Tibial artery (tissue), 4 donors: ENCODE results near the gene YIPF4.
"Not testable (repeated sequence)": the region's sequence is repeated elsewhere in the genome, so short reads cannot be mapped to it uniquely, and the experiment has no call there.

Experiments used
- DNase-seq, 2 donors: peaks; one replicate each; pipeline ENCODE4 v3.0.0-alpha.2; 2019
- H3K27ac ChIP-seq, 2 donors: fragments of 200-600 bp; sonication (generic) in 1 of 2; 1 replicate in 1 of 2; 2 replicates in 1 of 2; pipeline ENCODE4 v1.5.1; 2018 to 2019; ENCODE audit warnings: mild to moderate bottlenecking in 1 of 2
- H3K27me3 ChIP-seq, 2 donors: fragments of 200-600 bp; sonication (generic) in 1 of 2; one replicate each; pipeline versions ENCODE4 v1.5.1 to v1.6.0; 2016 to 2019
- H3K36me3 ChIP-seq, 3 donors: fragments of 200-600 bp; sonication (generic) in 2 of 3; one replicate each; pipeline ENCODE4 v1.5.1; 2016 to 2019; ENCODE audit warnings: mild to moderate bottlenecking in 2 of 3
- H3K4me1 ChIP-seq, 4 donors: fragments of 200-600 bp; sonication (generic) in 2 of 4; 1 replicate in 3 of 4; 2 replicates in 1 of 4; pipeline ENCODE4 v1.5.1; 2016 to 2019
- H3K4me3 ChIP-seq, 2 donors: fragments of 200-600 bp; sonication (generic) in 1 of 2; 1 replicate in 1 of 2; 2 replicates in 1 of 2; pipeline ENCODE4 v1.5.1; 2018 to 2019; ENCODE audit warnings: mild to moderate bottlenecking in 2 of 2
- H3K9me3 ChIP-seq, 3 donors: fragments of 200-600 bp; sonication (generic) in 1 of 3; one replicate each; pipeline ENCODE4 v1.5.1; 2016 to 2019
- intact Hi-C: fragments of 100-400 bp; cut with DNase I; formaldehyde crosslinking; loops from one replicate; pipeline ENCODE4 v1.15.0; 2023; ENCODE audit warnings: low total_unique reads
- TF ChIP-seq, protein P1 (sequence below), 2 experiments: fragments of 200-600 bp in 1 of 2; fragments of 450-650 bp in 1 of 2; IDR thresholded peaks; one replicate each; pipeline ENCODE4 v1.5.1; 2017 to 2019; ENCODE audit warnings: antibody characterized with exemption in 2 of 2, mild to moderate bottlenecking in 1 of 2, moderate library complexity in 1 of 2

YIPF4 gene

DNA sequence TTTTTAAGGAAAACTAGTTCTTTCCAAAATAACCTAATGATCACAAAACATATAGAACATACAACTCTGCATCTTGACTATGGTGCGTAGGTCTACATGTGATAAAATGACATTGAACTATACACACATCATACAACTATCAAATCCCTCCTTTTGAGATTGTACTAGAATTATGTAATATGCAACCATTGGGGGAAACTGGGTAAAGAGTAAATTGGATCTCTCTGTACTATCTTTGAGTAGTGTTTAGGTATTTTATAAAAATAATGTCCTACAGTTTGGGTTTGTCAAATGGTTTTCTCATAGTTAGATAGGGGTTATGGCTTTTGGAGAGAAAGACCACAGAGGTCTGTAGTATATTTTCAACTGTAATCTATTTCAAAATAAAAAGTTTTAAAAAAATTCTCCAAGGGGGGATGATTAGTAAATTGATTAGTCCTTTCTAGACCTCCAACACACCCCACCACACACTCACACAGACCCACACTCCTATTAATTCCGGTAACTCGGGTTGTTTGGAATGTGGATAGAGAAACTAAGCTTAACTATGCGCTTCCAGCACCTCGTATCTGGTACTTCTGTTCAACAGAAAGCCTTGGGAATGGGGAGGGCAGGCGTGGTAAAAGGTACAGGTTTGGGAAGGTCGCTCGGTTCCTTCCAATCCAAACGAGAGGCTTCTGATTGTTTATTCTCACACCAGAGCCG, 78.4 kb downstream of the YIPF4 start:
- DNase-seq, result no peak
- TF ChIP-seq, protein P1, sequence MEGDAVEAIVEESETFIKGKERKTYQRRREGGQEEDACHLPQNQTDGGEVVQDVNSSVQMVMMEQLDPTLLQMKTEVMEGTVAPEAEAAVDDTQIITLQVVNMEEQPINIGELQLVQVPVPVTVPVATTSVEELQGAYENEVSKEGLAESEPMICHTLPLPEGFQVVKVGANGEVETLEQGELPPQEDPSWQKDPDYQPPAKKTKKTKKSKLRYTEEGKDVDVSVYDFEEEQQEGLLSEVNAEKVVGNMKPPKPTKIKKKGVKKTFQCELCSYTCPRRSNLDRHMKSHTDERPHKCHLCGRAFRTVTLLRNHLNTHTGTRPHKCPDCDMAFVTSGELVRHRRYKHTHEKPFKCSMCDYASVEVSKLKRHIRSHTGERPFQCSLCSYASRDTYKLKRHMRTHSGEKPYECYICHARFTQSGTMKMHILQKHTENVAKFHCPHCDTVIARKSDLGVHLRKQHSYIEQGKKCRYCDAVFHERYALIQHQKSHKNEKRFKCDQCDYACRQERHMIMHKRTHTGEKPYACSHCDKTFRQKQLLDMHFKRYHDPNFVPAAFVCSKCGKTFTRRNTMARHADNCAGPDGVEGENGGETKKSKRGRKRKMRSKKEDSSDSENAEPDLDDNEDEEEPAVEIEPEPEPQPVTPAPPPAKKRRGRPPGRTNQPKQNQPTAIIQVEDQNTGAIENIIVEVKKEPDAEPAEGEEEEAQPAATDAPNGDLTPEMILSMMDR (IDR thresholded peaks at IDR 0.05), result no peak
- peaks cover 0 to 31% (median 27%) of the 10 kb centered on the region in 4 donors for H3K4me1 ChIP-seq
- H3K9me3 ChIP-seq, result no peaks in the 10 kb centered on the region
- peak overlapping the region; percentile 93 to 97 for H3K27ac ChIP-seq
- peak overlapping the region; percentile 64 to 98 for H3K4me3 ChIP-seq
- intact Hi-C loops, result no loop called here
- H3K27me3 ChIP-seq, result no peaks in the 10 kb centered on the region
- H3K36me3 ChIP-seq, result no peaks in the 10 kb centered on the region

DNA sequence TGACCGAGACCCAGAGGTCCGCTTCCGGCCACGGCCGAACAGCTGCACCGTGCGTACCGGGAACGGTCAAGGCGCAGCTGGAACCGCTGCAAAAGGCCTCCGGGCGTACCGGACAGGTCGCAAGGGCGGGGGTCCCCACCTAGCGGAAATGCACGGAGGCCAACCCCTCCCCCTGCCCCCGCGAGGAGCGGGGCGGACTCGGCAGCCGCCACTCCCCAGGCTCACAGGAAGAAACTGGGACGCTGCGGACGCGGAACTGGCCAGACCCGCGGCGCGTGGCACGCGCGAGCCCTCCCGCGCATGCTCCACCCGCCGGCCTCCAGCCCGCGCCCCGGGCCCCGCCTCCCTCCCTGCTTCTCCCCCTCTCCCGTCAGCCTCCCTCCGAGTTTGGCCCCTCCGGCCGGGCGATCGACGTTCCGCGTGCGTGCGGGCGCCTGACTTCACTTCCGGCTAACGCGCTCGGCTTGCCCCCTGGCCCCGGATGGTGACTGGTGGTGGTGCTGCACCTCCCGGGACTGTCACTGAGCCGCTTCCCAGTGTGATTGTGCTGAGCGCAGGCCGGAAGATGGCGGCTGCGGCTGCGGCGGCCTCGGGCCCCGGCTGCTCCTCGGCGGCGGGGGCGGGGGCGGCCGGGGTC, 79.1 kb downstream of the YIPF4 start, which contains the start of gene BIRC6:
BIRC6 (plus strand) TSS at position 343 of the 637 bp plus-strand sequence; CDS start at position 482, 139 bp downstream.
- intact Hi-C loops, result no loop called here
- peak; percentile 97 to 99 for DNase-seq
- Histone ChIP-seq H3K27me3 (no peaks in the 10 kb centered on the region), H3K9me3 (no peaks in the 10 kb centered on the region), H3K27ac (peak within 1 kb of the TSS; percentile 93 to 97), H3K4me3 (peak within 1 kb of the TSS; percentile 64 to 98), H3K4me1 (peaks cover 0 to 37% (median 27%) of the 10 kb centered on the region in 4 donors), H3K36me3 (no peaks in the 10 kb centered on the region)
- TF ChIP-seq, protein P1 (IDR thresholded peaks at IDR 0.05), result no peak

DNA sequence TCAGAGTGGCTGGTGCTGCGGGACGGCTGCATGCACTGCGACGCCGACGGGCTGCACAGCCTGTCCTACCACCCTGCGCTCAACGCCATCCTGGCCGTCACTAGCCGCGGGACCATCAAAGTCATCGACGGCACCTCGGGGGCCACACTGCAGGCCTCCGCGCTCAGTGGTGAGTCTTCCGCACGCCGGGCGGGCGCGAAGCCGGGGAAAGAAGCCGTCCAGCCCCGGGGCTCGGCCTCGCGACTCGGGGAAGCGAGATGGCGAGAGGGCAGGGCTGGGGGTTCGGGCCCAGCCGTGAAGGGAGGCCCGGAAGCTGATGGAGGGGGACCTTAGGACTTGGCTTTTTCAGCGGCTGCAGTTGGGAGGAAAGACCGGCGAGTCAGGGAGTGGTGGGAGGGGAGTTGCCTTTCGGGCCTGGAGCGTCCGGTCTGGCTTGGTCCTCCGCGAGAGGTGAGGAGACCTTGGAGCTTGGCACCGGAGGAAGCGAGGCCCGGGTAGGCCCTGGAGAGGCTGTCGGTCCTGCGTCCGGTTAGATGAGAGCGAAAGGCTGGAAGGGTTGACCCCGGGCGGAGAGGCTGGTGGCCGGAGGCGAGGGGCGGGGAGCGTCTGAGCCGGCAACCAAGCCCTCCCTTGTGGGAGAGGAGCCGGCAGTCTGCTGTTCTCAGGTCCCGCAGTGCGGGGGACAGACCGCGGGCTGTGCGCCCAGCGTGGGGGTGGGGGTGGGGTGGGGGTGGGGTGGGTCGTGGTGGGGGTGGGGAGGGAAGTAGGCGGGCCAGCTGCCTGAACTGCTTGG, 79.8 kb downstream of the YIPF4 start:
- intact Hi-C loops, result no loop called here
- no peaks in the 10 kb centered on the region for H3K27me3 ChIP-seq
- TF ChIP-seq, protein P1 (IDR thresholded peaks at IDR 0.05), result no peak
- peaks cover 0 to 39% (median 27%) of the 10 kb centered on the region in 4 donors for H3K4me1 ChIP-seq
- no peaks in the 10 kb centered on the region for H3K36me3 ChIP-seq
- no peaks in the 10 kb centered on the region for H3K9me3 ChIP-seq
- DNase-seq, result peak; percentile 24 to 78
- peak overlapping the region; percentile 93 to 97 for H3K27ac ChIP-seq
- peak overlapping the region; percentile 64 to 98 for H3K4me3 ChIP-seq

GRCh38 chr2:32358111-32358482, 80.4 kb downstream of the YIPF4 start:
- intact Hi-C loops, result no loop called here
- DNase-seq, result no peak
- H3K36me3 ChIP-seq, result no peaks in the 10 kb centered on the region
- peak overlapping the region; percentile 93 to 97 for H3K27ac ChIP-seq
- H3K4me3 ChIP-seq, result peak overlapping the region; percentile 64 to 98
- no peaks in the 10 kb centered on the region for H3K27me3 ChIP-seq
- TF ChIP-seq, protein P1 (IDR thresholded peaks at IDR 0.05), result no peak
- peaks cover 0 to 43% (median 29%) of the 10 kb centered on the region in 4 donors for H3K4me1 ChIP-seq
- H3K9me3 ChIP-seq, result no peaks in the 10 kb centered on the region

GRCh38 chr2:32360416-32360815, 82.7 kb downstream of the YIPF4 start:
- H3K27me3 ChIP-seq, result no peaks in the 10 kb centered on the region
- H3K4me1 ChIP-seq, result peaks cover 0 to 66% (median 38%) of the 10 kb centered on the region in 4 donors
- H3K36me3 ChIP-seq, result no peaks in the 10 kb centered on the region
- TF ChIP-seq, protein P1 (IDR thresholded peaks at IDR 0.05), result no peak
- H3K27ac ChIP-seq, result peak overlapping the region in 1 of 2 donors; percentile 22
- no peak overlapping the region for H3K4me3 ChIP-seq
- no peaks in the 10 kb centered on the region for H3K9me3 ChIP-seq
- intact Hi-C loops, result no loop called here
- no peak for DNase-seq

GRCh38 chr2:32362997-32363396, 85.3 kb downstream of the YIPF4 start:
- H3K27me3 ChIP-seq, H3K4me3 ChIP-seq, intact Hi-C loops, DNase-seq, H3K9me3 ChIP-seq, H3K27ac ChIP-seq, H3K36me3 ChIP-seq: not testable (repeated sequence)
- peaks cover 0 to 87% (median 46%) of the 10 kb centered on the region in 4 donors for H3K4me1 ChIP-seq
